BE2C (cell line): ENCODE results near the gene C1QL4.
A peak's percentile ranks its signal among the peaks of the same experiment; 100 is the strongest.
"Not testable (repeated sequence)": the region's sequence is repeated elsewhere in the genome, so short reads cannot be mapped to it uniquely, and the experiment has no call there.

Experiments used
- DNase-seq: peaks from one replicate; pipeline ENCODE4 v3.0.0-alpha.2; 2020
- H3K27me3 ChIP-seq: fragments of 250-450 bp; sonication (Bioruptor Pico); 2 replicates; pipeline ENCODE4 v1.5.1; 2020; ENCODE audit warnings: mild to moderate bottlenecking
- H3K36me3 ChIP-seq: fragments of 250-450 bp; sonication (Bioruptor Pico); 2 replicates; pipeline ENCODE4 v1.5.1; 2020; ENCODE audit warnings: mild to moderate bottlenecking
- H3K4me1 ChIP-seq: fragments of 250-450 bp; sonication (Bioruptor Pico); 2 replicates; pipeline ENCODE4 v1.5.1; 2020
- H3K4me3 ChIP-seq: 2 replicates; pipeline ENCODE4 v1.5.1; 2011; ENCODE audit warnings: low read depth, low read length
- H3K9me3 ChIP-seq: fragments of 250-450 bp; sonication (Bioruptor Pico); 2 replicates; pipeline ENCODE4 v1.5.1; 2020
- CTCF ChIP-seq: IDR thresholded peaks from 2 replicates; pipeline ENCODE4 v1.5.1; 2012; ENCODE audit warnings: mild to moderate bottlenecking, low read depth, low read length

The C1QL4 gene

DNA sequence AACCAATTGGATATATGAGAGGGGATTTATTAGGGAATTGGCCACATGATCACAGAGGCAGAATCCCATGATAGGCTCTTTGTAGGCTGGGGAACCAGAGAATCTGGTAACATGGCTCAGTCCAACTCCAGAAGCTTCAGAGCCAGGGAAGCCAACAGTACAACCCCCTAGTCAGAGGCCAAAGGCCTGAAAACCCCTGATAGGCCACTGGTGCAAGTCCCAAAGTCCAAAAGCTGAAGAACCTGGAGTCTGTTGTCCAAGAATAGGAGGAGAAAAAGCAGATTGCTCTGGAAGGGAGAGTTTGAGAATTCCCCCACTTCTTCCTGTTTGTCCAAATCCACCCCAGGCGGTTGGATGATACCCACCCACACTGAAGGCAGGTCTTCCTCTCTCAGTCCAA, 22.2 kb downstream of the C1QL4 start:
- no peak for DNase-seq
- Histone ChIP-seq H3K4me1 (no peaks in the 10 kb centered on the region), H3K4me3 (no peak overlapping the region), H3K9me3 (no peaks in the 10 kb centered on the region), H3K36me3 (no peaks in the 10 kb centered on the region), H3K27me3 (no peaks in the 10 kb centered on the region)
- no peak for TF ChIP-seq CTCF

GRCh38 chr12:49310451-49311000, 26.5 kb downstream of the C1QL4 start:
- not testable (repeated sequence) for H3K9me3 ChIP-seq, H3K27me3 ChIP-seq, H3K36me3 ChIP-seq, DNase-seq, H3K4me3 ChIP-seq, H3K4me1 ChIP-seq

DNA sequence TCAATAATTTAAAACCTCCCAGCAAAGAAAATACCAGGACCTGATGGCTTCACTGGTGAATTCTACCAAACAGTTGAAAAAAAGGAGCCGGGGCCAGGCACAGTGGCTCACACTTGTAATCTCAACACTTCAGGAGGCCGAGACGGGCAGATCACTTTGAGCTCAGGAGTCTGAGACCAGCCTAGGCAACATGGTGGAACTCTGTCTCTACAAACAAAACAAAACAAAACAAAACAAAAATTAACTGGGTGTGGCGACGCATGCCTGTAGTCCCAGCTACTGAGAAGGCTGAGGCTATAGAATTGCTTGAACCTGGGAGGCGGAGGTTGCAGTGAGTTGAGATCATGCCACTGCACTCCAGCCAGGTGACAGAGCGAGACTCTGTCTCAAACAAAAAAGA, 27.6 kb downstream of the C1QL4 start:
- H3K4me3 ChIP-seq = no peak overlapping the region

GRCh38 chr12:49305762-49306510, 31.1 kb downstream of the C1QL4 start:
- no peak for DNase-seq
- Histone ChIP-seq H3K4me3 (no peak overlapping the region), H3K27me3 (no peaks in the 10 kb centered on the region), H3K9me3 (no peaks in the 10 kb centered on the region; the same call in 1 of the 2 replicates), H3K36me3 (no peaks in the 10 kb centered on the region), H3K4me1 (peaks cover 14% of the 10 kb centered on the region)
- no peak for TF ChIP-seq CTCF

More for the DNA sequence above, 27.6 kb downstream of the C1QL4 start:
- Histone ChIP-seq H3K4me1 (peaks cover 2% of the 10 kb centered on the region), H3K27me3 (no peaks in the 10 kb centered on the region), H3K9me3 (no peaks in the 10 kb centered on the region; the same call in 1 of the 2 replicates), H3K36me3 (no peaks in the 10 kb centered on the region)
- no peak for TF ChIP-seq CTCF
- DNase-seq = no peak

DNA sequence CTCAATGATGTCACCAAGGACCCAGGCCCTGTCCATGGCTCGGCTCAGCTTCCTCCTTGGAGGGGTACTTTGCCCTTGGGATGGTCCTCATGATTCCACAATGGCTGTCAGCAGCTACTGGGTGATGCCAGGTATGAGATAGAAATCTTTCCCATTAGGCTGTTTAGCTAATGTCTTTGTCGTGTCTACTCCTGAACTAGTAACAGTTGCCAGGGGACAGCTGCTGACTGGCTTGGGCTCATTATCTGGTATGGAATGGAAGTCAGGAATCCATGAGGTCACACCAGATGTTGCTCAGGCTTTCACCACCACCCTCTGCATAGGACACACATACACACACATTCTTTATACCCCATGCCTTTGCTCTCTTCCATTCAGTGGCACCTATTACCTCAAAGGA, 32.8 kb downstream of the C1QL4 start:
- peak; percentile 54 for DNase-seq
- TF ChIP-seq CTCF = 0 out of 2 replicates have a peak, but pooled peaks have one; percentile 3
- H3K36me3 ChIP-seq = no peaks in the 10 kb centered on the region

GRCh38 chr12:49301760-49302159, 35.2 kb downstream of the C1QL4 start:
- no peak for DNase-seq
- H3K9me3 ChIP-seq = no peaks in the 10 kb centered on the region
- no peaks in the 10 kb centered on the region for H3K27me3 ChIP-seq
- H3K4me1 ChIP-seq = peaks cover 14% of the 10 kb centered on the region
- TF ChIP-seq CTCF = no peak
- no peak overlapping the region for H3K4me3 ChIP-seq
- H3K36me3 ChIP-seq = peaks cover 19% of the 10 kb centered on the region

More for the DNA sequence above, 32.8 kb downstream of the C1QL4 start:
- Histone ChIP-seq H3K4me1 (peaks cover 14% of the 10 kb centered on the region), H3K4me3 (no peak overlapping the region), H3K27me3 (no peaks in the 10 kb centered on the region), H3K9me3 (no peaks in the 10 kb centered on the region; the same call in 1 of the 2 replicates)
